CD4-positive, alpha-beta T cell treated with Interleukin-4 for 4 hours (primary cell): Measurements from ENCODE around the gene STAP2.
A peak's percentile ranks its signal among the peaks of the same experiment; 100 is the strongest.

Source experiments
- DNase-seq: peaks from one replicate; pipeline ENCODE4 v3.0.0-alpha.2; 2020

STAP2 gene

DNA sequence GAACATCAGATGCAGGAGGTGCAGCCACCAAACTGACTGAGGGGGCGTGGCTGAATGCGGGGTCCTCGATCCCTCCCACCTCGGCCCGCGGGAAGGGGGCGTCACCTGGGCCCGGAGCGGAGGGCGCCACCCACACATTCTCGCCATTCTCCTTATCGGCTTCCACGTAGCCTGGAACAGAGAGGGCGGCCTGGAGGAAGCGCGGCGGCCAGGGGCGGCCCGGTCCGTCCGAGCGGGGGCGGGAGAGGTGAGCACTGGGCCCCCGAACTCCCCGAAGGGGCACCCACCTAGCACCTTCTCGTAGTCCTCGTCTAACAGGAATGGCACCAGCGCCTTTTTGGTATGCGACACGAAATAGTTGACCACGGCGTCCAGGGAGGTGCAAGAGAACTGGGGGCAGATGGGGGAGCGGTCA lies 11.8 kb downstream of the STAP2 start:
- DNase-seq: no peak

GRCh38 chr19:4326215-4326836 lies 12.3 kb downstream of the STAP2 start:
- no peak for DNase-seq

DNA sequence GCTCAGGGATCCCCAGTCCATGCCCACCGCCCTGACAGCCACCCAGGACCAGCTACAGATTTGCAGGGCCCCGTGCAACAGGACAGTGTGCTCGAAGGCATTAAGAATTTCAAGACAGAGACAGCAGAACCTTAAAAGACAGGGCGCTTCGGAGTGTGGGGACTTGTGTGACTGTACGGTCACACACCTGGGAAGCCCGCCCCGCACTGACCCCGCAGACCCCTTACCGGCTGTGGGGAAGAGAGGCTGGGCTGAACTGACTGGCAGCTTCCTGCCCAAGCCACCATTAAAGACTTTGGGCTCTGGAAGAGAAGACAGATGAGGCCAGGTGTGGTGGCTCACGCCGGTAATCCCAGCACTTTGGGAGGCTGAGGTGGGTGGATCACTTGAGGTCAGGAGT lies 14.4 kb downstream of the STAP2 start:
- no peak for DNase-seq

DNA sequence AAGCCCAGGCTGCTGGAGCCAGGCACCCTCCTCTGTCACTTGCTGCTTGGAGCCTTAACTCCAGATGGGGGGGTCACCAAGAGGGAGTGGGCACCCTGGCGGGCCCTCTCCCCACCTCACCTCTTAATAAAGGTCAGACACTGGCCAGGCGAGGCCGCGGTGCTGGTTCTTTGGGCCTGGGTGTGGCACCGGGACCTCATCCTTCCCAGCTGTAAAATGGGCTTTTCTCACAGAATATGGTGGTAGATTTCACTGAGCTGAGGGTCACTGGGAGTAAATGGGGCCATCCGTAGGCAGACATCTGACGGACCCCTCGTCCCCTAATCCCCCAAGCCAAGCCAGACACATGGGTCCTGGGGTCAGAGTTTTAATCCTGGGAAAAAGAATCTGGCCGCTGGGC lies 14.9 kb downstream of the STAP2 start:
- no peak for DNase-seq

DNA sequence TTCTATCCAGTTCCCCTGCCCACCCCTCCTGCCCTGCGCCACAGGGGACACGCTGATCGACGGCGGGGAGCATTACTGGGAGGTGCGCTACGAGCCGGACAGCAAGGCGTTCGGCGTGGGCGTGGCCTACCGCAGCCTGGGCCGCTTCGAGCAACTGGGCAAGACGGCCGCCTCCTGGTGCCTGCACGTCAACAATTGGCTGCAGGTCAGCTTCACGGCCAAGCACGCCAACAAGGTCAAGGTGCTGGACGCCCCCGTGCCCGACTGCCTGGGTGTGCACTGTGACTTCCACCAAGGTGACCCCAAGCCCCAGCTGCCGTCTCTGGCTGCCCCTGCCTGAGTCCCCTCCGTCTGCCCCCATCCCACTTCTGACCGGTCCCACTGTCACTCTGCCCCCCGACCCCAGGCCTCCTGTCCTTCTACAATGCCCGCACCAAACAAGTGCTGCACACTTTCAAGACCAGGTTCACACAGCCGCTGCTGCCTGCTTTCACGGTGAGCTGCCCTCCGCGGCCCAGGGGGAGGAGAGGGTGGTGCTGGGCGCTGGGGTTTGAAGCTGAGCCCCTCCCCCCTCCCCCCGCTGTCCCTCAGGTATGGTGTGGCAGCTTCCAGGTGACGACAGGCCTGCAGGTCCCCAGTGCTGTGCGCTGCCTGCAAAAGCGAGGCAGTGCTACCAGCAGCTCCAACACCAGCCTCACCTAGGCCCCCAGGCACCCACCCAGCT lies 15.5 kb downstream of the STAP2 start:
- DNase-seq: no peak

DNA sequence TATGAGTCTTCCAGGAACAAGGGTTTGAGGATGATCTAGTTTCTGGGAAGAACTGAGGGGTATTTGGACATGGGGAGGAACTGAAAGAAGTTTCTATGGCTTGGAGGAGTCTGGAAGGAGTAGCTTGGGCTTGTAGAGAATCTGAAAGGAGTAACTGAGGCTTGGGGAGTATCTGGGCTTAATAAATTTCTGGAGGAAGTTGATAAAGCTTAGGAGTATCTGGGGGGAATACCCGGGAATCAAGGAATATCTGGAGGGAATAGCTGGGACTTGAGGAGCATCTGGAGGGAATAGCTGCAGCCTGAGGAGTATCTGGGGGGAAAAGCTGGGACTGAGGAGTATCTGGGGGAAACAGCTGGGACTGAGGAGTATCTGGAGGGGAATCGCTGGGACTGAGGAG lies 18.2 kb downstream of the STAP2 start:
- no peak for DNase-seq

DNA sequence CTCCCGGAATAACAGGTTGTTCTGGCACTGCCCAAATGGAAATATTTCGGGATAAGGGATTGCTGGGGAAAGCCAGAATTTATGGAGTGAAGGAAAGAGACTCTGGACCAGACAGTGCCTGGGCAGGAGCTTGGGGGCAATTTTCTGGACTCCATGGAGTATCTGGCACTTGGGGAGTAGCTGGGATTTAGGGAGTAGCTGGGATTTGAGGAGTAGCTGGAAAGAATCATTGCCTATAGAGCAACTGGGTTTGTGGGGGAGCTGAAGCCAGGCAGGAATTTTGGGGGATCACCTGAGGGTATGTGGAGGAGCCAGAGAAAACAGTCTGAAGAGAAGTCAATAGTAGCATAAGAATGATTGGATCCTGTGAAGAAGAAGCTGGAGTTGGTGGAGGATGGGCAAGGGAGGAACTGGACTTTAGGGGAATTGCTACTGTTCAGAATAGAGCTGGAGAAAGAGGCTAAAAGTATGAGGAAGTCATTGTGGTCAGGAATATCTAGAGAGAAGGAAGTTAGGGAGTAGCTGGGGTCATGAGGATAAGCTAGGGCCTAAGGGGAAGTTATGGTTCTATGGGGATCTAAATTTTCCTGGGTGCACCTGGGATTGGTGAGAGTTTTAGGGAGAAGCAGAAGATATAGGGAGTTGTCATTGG lies 19.4 kb downstream of the STAP2 start:
- DNase-seq: no peak

DNA sequence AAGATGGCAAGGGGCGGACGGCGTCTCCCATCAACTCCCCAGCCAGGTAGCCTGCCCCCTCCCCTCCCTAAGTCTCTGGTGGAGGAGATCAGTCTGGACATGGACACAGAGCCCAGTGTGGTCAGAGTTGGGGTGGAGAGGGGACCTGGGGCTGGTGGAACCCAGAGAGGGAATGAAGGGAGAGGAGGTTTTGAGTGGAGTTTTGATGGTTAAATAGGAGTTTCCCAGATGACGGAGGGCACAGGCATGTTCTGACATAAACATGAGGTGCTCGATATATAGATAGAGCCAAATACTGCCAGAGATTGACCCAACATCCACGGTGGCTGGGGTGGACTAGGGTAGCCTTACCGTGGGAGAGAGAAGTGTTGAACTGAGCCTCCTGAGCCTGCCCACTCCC lies 20.2 kb downstream of the STAP2 start:
- DNase-seq: no peak

DNA sequence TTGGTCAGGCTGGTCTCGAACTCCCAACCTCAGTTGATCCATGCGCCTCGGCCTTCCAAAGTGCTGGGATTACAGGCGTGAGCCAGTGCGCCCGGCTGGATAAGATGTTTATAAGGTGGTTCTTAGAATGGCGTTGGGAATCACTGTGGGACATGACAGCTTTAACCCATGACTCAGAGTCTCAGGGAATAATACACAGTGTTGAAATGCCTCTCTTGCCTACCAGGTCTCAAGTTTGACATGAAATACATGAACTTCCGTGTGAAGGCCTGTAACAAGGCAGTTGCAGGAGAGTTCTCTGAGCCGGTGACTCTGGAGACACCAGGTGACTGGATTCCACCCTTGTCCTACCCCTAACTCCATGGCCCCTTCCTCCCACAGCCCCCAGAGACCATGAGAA lies 21.7 kb downstream of the STAP2 start:
- DNase-seq: no peak

DNA sequence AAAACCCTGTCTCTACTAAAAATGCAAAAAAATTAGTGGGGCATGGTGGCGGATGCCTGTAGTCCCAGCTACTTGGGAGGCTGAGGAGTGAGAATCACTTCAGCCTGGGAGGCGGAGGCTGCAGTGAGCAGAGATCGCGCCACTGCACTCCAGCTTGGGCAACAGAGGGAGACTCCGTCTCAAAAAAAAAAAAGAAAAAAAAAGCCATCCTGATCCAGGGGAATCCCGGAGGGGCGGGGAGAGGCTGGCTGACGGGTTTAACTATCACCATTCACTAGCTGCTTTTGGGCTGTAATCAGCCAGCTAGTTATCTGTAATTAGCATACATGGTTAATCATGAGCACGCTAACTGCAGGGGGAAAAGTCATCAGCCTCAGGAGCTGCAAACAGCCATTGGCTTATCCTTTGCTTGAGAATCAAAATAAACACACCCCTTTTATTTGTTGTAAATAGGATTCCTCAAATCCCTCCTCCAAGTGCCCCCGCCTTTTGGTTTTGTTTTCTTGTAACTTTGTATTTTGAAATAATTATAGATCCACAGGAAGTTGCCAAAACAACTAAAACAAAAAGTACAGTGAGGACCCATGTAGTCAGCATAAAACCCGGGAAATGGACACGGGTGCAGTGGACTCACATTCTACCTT lies 24.7 kb downstream of the STAP2 start:
- DNase-seq: no peak

GRCh38 chr19:4310247-4311121 lies 28.1 kb downstream of the STAP2 start:
- DNase-seq: no peak

- no peak for DNase-seq
Measured at GRCh38 chr19:4305659-4306058, 33.0 kb downstream of the STAP2 start.

- no peak for DNase-seq
Measured at GRCh38 chr19:4305257-4305612, 33.4 kb downstream of the STAP2 start.

GRCh38 chr19:4304538-4305256 lies 33.9 kb downstream of the STAP2 start, which contains the start of gene FSD1:
Gene FSD1, plus strand, starts transcription at chr19:4304598. Its CDS starts 149 bp downstream, at chr19:4304747.
- peak; percentile 37 for DNase-seq

DNA sequence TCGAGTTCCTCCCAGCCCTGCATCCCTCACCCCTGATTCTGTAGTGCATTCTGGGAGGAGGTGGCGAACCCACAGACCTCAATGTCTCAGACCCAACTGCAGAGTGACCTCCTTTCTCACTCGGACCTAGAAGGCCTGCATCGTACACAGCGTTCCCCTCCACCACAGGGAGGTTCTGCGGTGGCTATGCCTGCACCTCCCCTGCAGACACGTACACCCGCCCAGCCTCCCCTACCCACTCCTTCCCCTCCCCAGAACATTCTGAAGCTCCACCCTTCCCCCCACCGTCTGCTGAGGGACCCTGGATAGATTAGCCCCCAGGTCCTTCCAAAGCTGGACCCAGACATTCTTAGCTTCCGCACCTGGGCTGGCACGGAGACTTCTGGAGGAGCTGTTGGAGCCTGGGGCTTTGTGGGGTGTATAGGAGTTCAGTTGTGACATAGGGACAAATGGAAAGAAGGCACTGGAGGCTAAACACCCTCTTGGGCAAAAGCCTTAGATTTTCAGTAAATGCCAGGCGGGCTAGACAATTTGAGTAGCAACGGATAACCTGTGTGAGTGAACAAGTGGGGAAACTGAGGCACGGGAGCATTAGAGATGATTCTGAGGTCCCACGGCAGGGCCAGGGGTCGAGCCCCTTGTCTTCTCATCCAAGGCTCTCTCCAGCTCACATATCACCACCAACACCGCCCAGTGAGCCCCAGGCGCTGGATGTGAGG lies 34.6 kb downstream of the STAP2 start:
- DNase-seq: no peak

- no peak for DNase-seq
Measured at GRCh38 chr19:4302243-4302640, 36.4 kb downstream of the STAP2 start, which contains the start of gene TMIGD2. Gene TMIGD2, minus strand, starts transcription at chr19:4302389. Its CDS starts 4 bp downstream, at chr19:4302385.

DNA sequence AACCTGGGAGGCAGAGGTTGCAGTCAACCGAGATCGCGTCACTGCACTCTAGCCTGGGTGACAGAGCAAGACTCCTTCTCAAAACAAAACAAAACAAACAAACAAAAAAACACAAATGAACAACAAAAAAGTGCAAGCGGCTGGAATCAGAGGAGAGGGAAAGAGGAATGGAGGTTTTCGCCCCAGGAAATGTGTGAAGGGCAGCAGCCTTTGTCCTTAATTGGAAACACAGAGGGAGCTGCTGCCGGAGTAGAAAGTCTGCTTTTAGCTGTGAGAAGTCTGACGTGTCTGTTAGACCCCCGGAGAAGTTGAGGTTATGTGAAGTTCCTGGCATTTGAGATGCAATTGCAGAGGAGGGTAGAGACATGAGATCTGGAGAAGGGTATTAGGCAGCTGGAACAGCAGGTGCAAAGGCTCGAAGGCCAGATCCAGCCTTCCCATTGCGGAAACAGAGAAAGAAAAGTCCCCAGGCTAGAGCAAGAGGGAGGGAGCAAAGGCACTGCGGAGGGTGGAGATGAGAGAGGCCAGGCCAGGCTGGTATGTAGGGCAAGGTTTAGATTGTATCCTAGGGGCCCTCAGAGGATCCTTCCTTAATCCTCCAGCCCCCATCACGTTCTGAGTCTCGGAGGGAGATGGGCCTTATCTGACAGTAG lies 36.9 kb downstream of the STAP2 start:
- DNase-seq: no peak

- no peak for DNase-seq
Measured at GRCh38 chr19:4300589-4300988, 38.0 kb downstream of the STAP2 start.

DNA sequence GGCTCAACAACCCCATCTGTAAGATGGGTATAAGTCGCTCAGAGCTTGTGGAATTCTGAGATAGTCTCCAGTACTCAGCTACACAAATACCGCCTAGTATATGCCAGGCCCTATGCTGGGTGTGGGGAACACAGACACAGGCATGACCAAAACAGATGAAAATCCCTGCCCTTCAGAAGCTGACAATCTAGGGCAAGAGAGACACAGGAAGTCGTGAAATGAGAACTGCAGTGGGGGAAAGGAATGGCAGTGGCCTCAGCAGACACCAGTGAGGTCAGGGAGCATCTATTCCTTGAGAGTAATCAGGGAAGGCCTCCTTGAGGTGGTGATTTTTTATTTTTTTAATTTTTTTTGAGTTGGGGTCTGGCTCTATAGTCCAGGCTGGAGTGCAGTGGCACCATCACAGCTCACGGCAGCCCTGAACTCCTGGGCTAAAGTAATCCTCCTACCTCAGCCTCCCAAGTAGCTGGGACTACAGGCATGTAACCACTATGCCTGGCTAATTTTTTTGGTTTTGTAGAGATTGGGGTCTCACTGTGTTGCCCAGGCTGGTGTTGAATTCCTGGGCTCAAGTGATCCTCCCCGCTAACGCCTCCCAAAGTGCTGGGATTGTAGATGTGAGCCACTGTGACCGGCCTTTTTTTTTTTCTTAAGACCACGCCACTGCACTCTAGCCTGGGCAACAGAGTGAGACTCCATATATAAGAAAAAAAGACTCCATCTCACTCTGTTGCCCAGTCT lies 39.6 kb downstream of the STAP2 start:
- DNase-seq: no peak
